GM23248 (cell line): Measurements from ENCODE around the gene B4GALT6. TPM values are rescaled to one million over a fixed set of nuclear protein-coding genes. Genes with fewer than 3 reads are reported as not detected.

ENCODE experiments used
- DNase-seq: peaks from one replicate; pipeline ENCODE4 v3.0.0-alpha.2; 2015
- H2AFZ ChIP-seq: fragments of 200-600 bp; sonication (generic); 2 replicates; pipeline ENCODE4 v1.6.1; 2016; ENCODE audit warnings: antibody characterized with exemption
- H3F3A ChIP-seq: fragments of 200-600 bp; sonication (generic); 2 replicates; pipeline ENCODE4 v1.6.1; 2016; ENCODE audit warnings: mild to moderate bottlenecking, antibody characterized with exemption, mixed run types; ENCODE audit not compliant: insufficient read depth
- H3K27ac ChIP-seq: fragments of 200-600 bp; sonication (generic); 2 replicates; pipeline ENCODE4 v1.5.1; 2016; ENCODE audit warnings: mild to moderate bottlenecking
- H3K27me3 ChIP-seq: fragments of 200-600 bp; sonication (generic); replicated peaks from 2 replicates; pipeline ENCODE4 v1.6.1; 2016; ENCODE audit warnings: mild to moderate bottlenecking; ENCODE audit not compliant: insufficient read depth
- H3K36me3 ChIP-seq: fragments of 200-600 bp; sonication (generic); 2 replicates; pipeline ENCODE4 v1.6.1; 2016; ENCODE audit warnings: low read depth, mild to moderate bottlenecking
- H3K4me1 ChIP-seq: fragments of 200-600 bp; sonication (generic); 2 replicates; pipeline ENCODE4 v1.6.1; 2016; ENCODE audit warnings: mild to moderate bottlenecking; ENCODE audit not compliant: insufficient read depth
- H3K4me2 ChIP-seq: fragments of 200-600 bp; sonication (generic); one replicate; pipeline ENCODE4 v1.6.1; 2016; ENCODE audit warnings: mild to moderate bottlenecking; ENCODE audit not compliant: unreplicated experiment
- H3K4me3 ChIP-seq: fragments of 200-600 bp; sonication (generic); 2 replicates; pipeline ENCODE4 v1.5.1; 2016; ENCODE audit warnings: mild to moderate bottlenecking
- H3K79me2 ChIP-seq: fragments of 200-600 bp; sonication (generic); 2 replicates; pipeline ENCODE4 v1.6.1; 2016; ENCODE audit warnings: mild to moderate bottlenecking; ENCODE audit not compliant: insufficient read depth
- H3K9ac ChIP-seq: fragments of 200-600 bp; sonication (generic); 2 replicates; pipeline ENCODE4 v1.6.1; 2016; ENCODE audit warnings: mild to moderate bottlenecking
- H3K9me2 ChIP-seq: fragments of 200-600 bp; sonication (generic); 2 replicates; pipeline ENCODE4 v1.6.1; 2016; ENCODE audit warnings: mixed run types, mild to moderate bottlenecking, moderate library complexity; ENCODE audit not compliant: insufficient read depth
- H3K9me3 ChIP-seq: fragments of 200-600 bp; sonication (generic); one replicate; pipeline ENCODE4 v1.6.1; 2017; ENCODE audit warnings: low read depth
- H4K20me1 ChIP-seq: fragments of 200-600 bp; sonication (generic); 2 replicates; pipeline ENCODE4 v1.6.0; 2016; ENCODE audit not compliant: insufficient read depth
- EZH2 ChIP-seq: fragments of 200-600 bp; sonication (generic); IDR thresholded peaks from 2 replicates; pipeline ENCODE4 v1.6.1; 2018; ENCODE audit warnings: antibody characterized with exemption, mild to moderate bottlenecking; ENCODE audit not compliant: insufficient read depth, poor library complexity, severe bottlenecking
- EZH2phosphoT487 ChIP-seq: fragments of 200-600 bp; sonication (generic); IDR thresholded peaks from 2 replicates; pipeline ENCODE4 v1.6.1; 2018; ENCODE audit warnings: antibody characterized with exemption, moderate library complexity, mild to moderate bottlenecking, low read depth; ENCODE audit not compliant: insufficient read depth
- WGBS, 2 experiments: methylation state at CpG; one replicate each; pipeline ENCODE4 v1.1.6; 2015 to 2017; ENCODE audit warnings: low lambda C conversion rate in 2 of 2, low coverage in 1 of 2; ENCODE audit errors: missing lambda C conversion rate in 2 of 2; 5-methylcytosine and 5-hydroxymethylcytosine counted together
- in situ Hi-C: fragments of 300-500 bp; cut with MboI; formaldehyde crosslinking; loops from 2 replicates; pipeline ENCODE4 v1.15.0; 2020
- polyA plus RNA-seq: library from polyadenylated mRNA; unstranded; fragments of >200 nt; fragmentation: Nextera tagmentation; extraction: Ambion mirVana; gene quantifications from 2 replicates; pipeline ENCODE4 v1.2.1, GENCODE V29; 2016
- total RNA-seq: library from RNA; depleted of rRNA; stranded (reverse); fragments of >200 nt; shearing (Covaris generic); gene quantifications from 2 replicates; pipeline ENCODE4 v1.2.3, GENCODE V29; 2014

The B4GALT6 gene
- total and polyA plus RNA-seq, 2 experiments from 2014 or later: 1.2 to 2.4 TPM

- Histone ChIP-seq H3K4me3 (no peak overlapping the region), H3F3A (no peaks in the 10 kb centered on the region), H3K36me3 (no peaks in the 10 kb centered on the region), H3K9me3 (no peaks in the 10 kb centered on the region), H4K20me1 (no peaks in the 10 kb centered on the region), H3K79me2 (no peaks in the 10 kb centered on the region), H3K4me1 (no peaks in the 10 kb centered on the region), H3K27me3 (no peaks in the 10 kb centered on the region), H2AFZ (no peak overlapping the region), H3K9ac (no peak overlapping the region), H3K4me2 (no peak overlapping the region), H3K9me2 (no peaks in the 10 kb centered on the region), H3K27ac (no peak overlapping the region)
- TF ChIP-seq EZH2phosphoT487 (no peak), EZH2 (no peak)
- DNase-seq: no peak
- in situ Hi-C loops: no loop called here
- 39 to 48% methylated on average over 5 of the region's 5 CpGs for whole genome bisulfite sequencing, 2 experiments
Observed at GRCh38 chr18:31583185-31583854, 101.1 kb downstream of the B4GALT6 start.

GRCh38 chr18:31581498-31582197, 102.7 kb downstream of the B4GALT6 start:
- 2% methylated on average over 4 of the region's 4 CpGs for WGBS, 2 experiments
- Histone ChIP-seq H3F3A (no peaks in the 10 kb centered on the region), H3K9me3 (no peaks in the 10 kb centered on the region), H3K27ac (no peak overlapping the region), H3K79me2 (no peaks in the 10 kb centered on the region), H3K4me1 (no peaks in the 10 kb centered on the region), H2AFZ (0 out of 2 replicates have a peak overlapping the region, but pooled peaks have one; percentile 23), H4K20me1 (no peaks in the 10 kb centered on the region), H3K36me3 (no peaks in the 10 kb centered on the region), H3K9me2 (no peaks in the 10 kb centered on the region), H3K27me3 (no peaks in the 10 kb centered on the region), H3K9ac (no peak overlapping the region), H3K4me2 (no peak overlapping the region), H3K4me3 (no peak overlapping the region)
- no peak for TF ChIP-seq EZH2
- TF ChIP-seq EZH2phosphoT487: no peak
- peak; percentile 61 for DNase-seq
- in situ Hi-C loops: no loop called here

GRCh38 chr18:31579375-31579774, 105.0 kb downstream of the B4GALT6 start:
- Histone ChIP-seq H3K4me1 (no peaks in the 10 kb centered on the region), H4K20me1 (no peaks in the 10 kb centered on the region), H3K9ac (no peak overlapping the region), H3K27ac (no peak overlapping the region), H3K4me2 (no peak overlapping the region), H3K4me3 (no peak overlapping the region), H3K79me2 (no peaks in the 10 kb centered on the region), H3K9me3 (no peaks in the 10 kb centered on the region), H3F3A (no peaks in the 10 kb centered on the region), H3K36me3 (no peaks in the 10 kb centered on the region), H2AFZ (no peak overlapping the region), H3K9me2 (no peaks in the 10 kb centered on the region), H3K27me3 (no peaks in the 10 kb centered on the region)
- TF ChIP-seq EZH2 (no peak), EZH2phosphoT487 (no peak)
- in situ Hi-C loops: no loop called here
- WGBS, 2 experiments: 81 to 93% methylated on average over 2 of the region's 2 CpGs
- no peak for DNase-seq

GRCh38 chr18:31578126-31578525, 106.3 kb downstream of the B4GALT6 start:
- TF ChIP-seq EZH2: no peak
- no peak for TF ChIP-seq EZH2phosphoT487
- H3K4me3 ChIP-seq: no peak overlapping the region
- in situ Hi-C loops: no loop called here
- H3K4me2 ChIP-seq: no peak overlapping the region
- H2AFZ ChIP-seq: no peak overlapping the region
- no peaks in the 10 kb centered on the region for H3F3A ChIP-seq
- H3K4me1 ChIP-seq: no peaks in the 10 kb centered on the region
- no peaks in the 10 kb centered on the region for H3K79me2 ChIP-seq
- no peaks in the 10 kb centered on the region for H3K9me2 ChIP-seq
- WGBS, 2 experiments: 44 to 58% methylated on average over 4 of the region's 4 CpGs
- DNase-seq: no peak
- no peaks in the 10 kb centered on the region for H3K27me3 ChIP-seq
- no peaks in the 10 kb centered on the region for H3K9me3 ChIP-seq
- H3K9ac ChIP-seq: no peak overlapping the region
- H4K20me1 ChIP-seq: no peaks in the 10 kb centered on the region
- H3K27ac ChIP-seq: no peak overlapping the region
- no peaks in the 10 kb centered on the region for H3K36me3 ChIP-seq
